WTC11 (cell line): ENCODE data around the gene PLPP4. TPM values are rescaled to one million over a fixed set of nuclear protein-coding genes. Genes with fewer than 3 reads are reported as not detected.

Experiments used
- ATAC-seq: fragments of 200-7000 bp; cut with Tn5 transposase; 2 replicates; pipeline ENCODE4 v1.10.0; 2021; ENCODE audit warnings: mild to moderate bottlenecking, moderate library complexity
- CTCF ChIA-PET: fragments of 300-600 bp; sonication (Branson Sonifier 250); formaldehyde crosslinking; loops from one replicate; lab custom pipeline; 2021; ENCODE audit warnings: antibody characterized with exemption; lab: Charles Lee
- POLR2A ChIA-PET: fragments of 350-600 bp; sonication (Branson Sonifier 250); formaldehyde crosslinking; loops from one replicate; lab custom pipeline; 2021; ENCODE audit warnings: antibody characterized with exemption; lab: Charles Lee
- DNase-seq: peaks from one replicate; pipeline ENCODE4 v3.0.0; 2021; ENCODE audit warnings: low spot score
- H3K27ac Mint-ChIP-seq: 2 replicates; pipeline ENCODE4 v1.8.0; 2021; ENCODE audit warnings: mixed read lengths
- H3K27me3 Mint-ChIP-seq: 2 replicates; pipeline ENCODE4 v1.8.0; 2021; ENCODE audit warnings: low read depth, mild to moderate bottlenecking, moderate library complexity, mixed read lengths
- H3K36me3 Mint-ChIP-seq: 2 replicates; pipeline ENCODE4 v1.8.0; 2021; ENCODE audit warnings: mixed read lengths
- H3K4me1 Mint-ChIP-seq: 2 replicates; pipeline ENCODE4 v1.8.0; 2022; ENCODE audit warnings: mixed read lengths
- H3K4me3 Mint-ChIP-seq: 2 replicates; pipeline ENCODE4 v1.8.0; 2021; ENCODE audit warnings: mild to moderate bottlenecking, moderate library complexity, mixed read lengths
- H3K9me3 Mint-ChIP-seq: 2 replicates; pipeline ENCODE4 v1.8.0; 2021; ENCODE audit warnings: mixed read lengths
- EMX1 ChIP-seq: fragments of 250-450 bp; sonication (Bioruptor Pico); IDR thresholded peaks from 2 replicates; pipeline ENCODE4 v1.8.0; 2021; ENCODE audit warnings: mild to moderate bottlenecking
- HMGA2 ChIP-seq: fragments of 250-450 bp; sonication (Bioruptor Pico); IDR thresholded peaks from 2 replicates; pipeline ENCODE4 v1.4.0; 2021; ENCODE audit warnings: mild to moderate bottlenecking, moderate library complexity
- MYBL2 ChIP-seq: sonication (generic); formaldehyde crosslinking; IDR thresholded peaks from 2 replicates; pipeline ENCODE4 v1.8.1; 2023; ENCODE audit warnings: mild to moderate bottlenecking, moderate library complexity, missing genetic modification reagents
- OVOL2 ChIP-seq: fragments of 250-450 bp; sonication (Bioruptor Pico); IDR thresholded peaks from 2 replicates; pipeline ENCODE4 v1.9.0; 2021; ENCODE audit warnings: mild to moderate bottlenecking, borderline replicate concordance
- RELA ChIP-seq: sonication (generic); formaldehyde crosslinking; IDR thresholded peaks from 2 replicates; pipeline ENCODE4 v1.8.1; 2022; ENCODE audit warnings: missing genetic modification reagents, mild to moderate bottlenecking, borderline replicate concordance
- RORB ChIP-seq: fragments of 250-450 bp; sonication (Bioruptor Pico); IDR thresholded peaks from 2 replicates; pipeline ENCODE4 v1.9.0; 2021; ENCODE audit warnings: mild to moderate bottlenecking
- SOX15 ChIP-seq: fragments of 250-450 bp; sonication (Bioruptor Pico); IDR thresholded peaks from 2 replicates; pipeline ENCODE4 v1.9.0; 2021; ENCODE audit warnings: mild to moderate bottlenecking
- ZNF121 ChIP-seq: sonication (generic); formaldehyde crosslinking; IDR thresholded peaks from 2 replicates; pipeline ENCODE4 v1.8.0; 2023; ENCODE audit warnings: missing genetic modification reagents
- ZNF219 ChIP-seq: sonication (generic); formaldehyde crosslinking; IDR thresholded peaks from 2 replicates; pipeline ENCODE4 v1.8.0; 2023; ENCODE audit warnings: missing genetic modification reagents, mild to moderate bottlenecking, borderline replicate concordance
- ZNF232 ChIP-seq: sonication (generic); formaldehyde crosslinking; IDR thresholded peaks from 2 replicates; pipeline ENCODE4 v1.8.0; 2022; ENCODE audit warnings: mild to moderate bottlenecking, missing genetic modification reagents
- ZNF263 ChIP-seq: sonication (generic); formaldehyde crosslinking; IDR thresholded peaks from 2 replicates; pipeline ENCODE4 v1.8.1; 2022; ENCODE audit warnings: low read depth, mild to moderate bottlenecking, moderate library complexity, missing genetic modification reagents
- total RNA-seq: library from RNA; stranded (reverse); gene quantifications from 3 replicates; pipeline ENCODE4 v1.2.3, GENCODE V29; 2021
- TF ChIP-seq, protein P1 (sequence below): fragments of 250-450 bp; sonication (Bioruptor Pico); IDR thresholded peaks from 2 replicates; pipeline ENCODE4 v1.9.0; 2021; ENCODE audit warnings: moderate library complexity, mild to moderate bottlenecking, inconsistent platforms, borderline replicate concordance
- TF ChIP-seq, protein P2 (sequence below): sonication (generic); formaldehyde crosslinking; IDR thresholded peaks from 2 replicates; pipeline ENCODE4 v1.8.1; 2023; ENCODE audit warnings: mild to moderate bottlenecking, missing genetic modification reagents
- TF ChIP-seq, protein P3 (sequence below): sonication (generic); formaldehyde crosslinking; IDR thresholded peaks from 2 replicates; pipeline ENCODE4 v1.8.1; 2023; ENCODE audit warnings: mild to moderate bottlenecking, missing genetic modification reagents, borderline replicate concordance
- TF ChIP-seq, protein P4 (sequence below): sonication (generic); formaldehyde crosslinking; IDR thresholded peaks from 2 replicates; pipeline ENCODE4 v1.8.1; 2022; ENCODE audit warnings: low read depth, mild to moderate bottlenecking, moderate library complexity, missing genetic modification reagents, borderline replicate concordance
- TF ChIP-seq, protein P5 (sequence below): fragments of 250-450 bp; sonication (Bioruptor Pico); IDR thresholded peaks from 2 replicates; pipeline ENCODE4 v1.8.0; 2021; ENCODE audit warnings: mild to moderate bottlenecking
- TF ChIP-seq, protein P6 (sequence below): sonication (generic); formaldehyde crosslinking; IDR thresholded peaks from 2 replicates; pipeline ENCODE4 v1.8.1; 2022; ENCODE audit warnings: mild to moderate bottlenecking, missing genetic modification reagents, moderate library complexity, borderline replicate concordance
- TF ChIP-seq, protein P7 (sequence below): sonication (generic); formaldehyde crosslinking; IDR thresholded peaks from 2 replicates; pipeline ENCODE4 v1.8.0; 2022; ENCODE audit warnings: mild to moderate bottlenecking, missing genetic modification reagents
- TF ChIP-seq, protein P8 (sequence below): sonication (generic); formaldehyde crosslinking; conservative IDR thresholded peaks from 2 replicates; pipeline ENCODE4 v1.8.1; 2022; ENCODE audit warnings: mild to moderate bottlenecking, missing genetic modification reagents

Gene PLPP4
- total RNA-seq, 1 experiment from 2014 or later = 0.15 TPM

DNA sequence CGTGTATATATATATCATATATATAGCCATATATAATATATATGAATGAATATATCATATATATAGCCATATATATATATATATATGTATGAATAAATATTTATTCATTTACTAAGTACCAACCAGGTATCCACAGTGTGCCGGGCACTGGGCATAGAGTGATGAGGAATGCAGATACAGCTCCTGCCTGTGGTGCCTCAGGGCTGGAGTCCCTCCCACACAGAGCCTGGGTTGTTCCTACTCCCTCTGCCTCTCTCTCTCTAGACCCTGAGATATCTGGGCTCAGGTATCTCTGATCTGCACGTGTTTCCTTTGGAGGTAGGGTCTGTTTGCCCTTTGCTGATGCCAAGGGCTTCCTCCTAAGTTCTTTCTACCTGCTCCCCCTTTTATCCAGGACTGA is 1.4 kb upstream of the PLPP4 start:
- Mint-ChIP-seq H3K9me3 (no peaks in the 10 kb centered on the region), H3K27me3 (peaks cover 67% of the 10 kb centered on the region), H3K4me3 (peak overlapping the region; percentile 86), H3K27ac (no peak overlapping the region), H3K4me1 (peaks cover 12% of the 10 kb centered on the region), H3K36me3 (no peaks in the 10 kb centered on the region)
- CTCF ChIA-PET = interaction anchor here (1.1 to 3.1 kb wide), 2 partner anchors 155 to 191 kb away, joined by 3 to 7 read pairs; no protein-coding TSS in a partner anchor
- no peak for DNase-seq
- no peak for TF ChIP-seq ZNF263 (CRISPR knock-in tag)
- TF ChIP-seq ZNF219 (CRISPR knock-in tag) = no peak
- no peak for TF ChIP-seq MYBL2 (CRISPR knock-in tag)
- TF ChIP-seq, protein P1, sequence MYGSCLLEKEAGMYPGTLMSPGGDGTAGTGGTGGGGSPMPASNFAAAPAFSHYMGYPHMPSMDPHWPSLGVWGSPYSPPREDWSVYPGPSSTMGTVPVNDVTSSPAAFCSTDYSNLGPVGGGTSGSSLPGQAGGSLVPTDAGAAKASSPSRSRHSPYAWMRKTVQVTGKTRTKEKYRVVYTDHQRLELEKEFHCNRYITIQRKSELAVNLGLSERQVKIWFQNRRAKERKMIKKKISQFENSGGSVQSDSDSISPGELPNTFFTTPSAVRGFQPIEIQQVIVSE (CRISPR knock-in tag) = no peak
- TF ChIP-seq, protein P2, sequence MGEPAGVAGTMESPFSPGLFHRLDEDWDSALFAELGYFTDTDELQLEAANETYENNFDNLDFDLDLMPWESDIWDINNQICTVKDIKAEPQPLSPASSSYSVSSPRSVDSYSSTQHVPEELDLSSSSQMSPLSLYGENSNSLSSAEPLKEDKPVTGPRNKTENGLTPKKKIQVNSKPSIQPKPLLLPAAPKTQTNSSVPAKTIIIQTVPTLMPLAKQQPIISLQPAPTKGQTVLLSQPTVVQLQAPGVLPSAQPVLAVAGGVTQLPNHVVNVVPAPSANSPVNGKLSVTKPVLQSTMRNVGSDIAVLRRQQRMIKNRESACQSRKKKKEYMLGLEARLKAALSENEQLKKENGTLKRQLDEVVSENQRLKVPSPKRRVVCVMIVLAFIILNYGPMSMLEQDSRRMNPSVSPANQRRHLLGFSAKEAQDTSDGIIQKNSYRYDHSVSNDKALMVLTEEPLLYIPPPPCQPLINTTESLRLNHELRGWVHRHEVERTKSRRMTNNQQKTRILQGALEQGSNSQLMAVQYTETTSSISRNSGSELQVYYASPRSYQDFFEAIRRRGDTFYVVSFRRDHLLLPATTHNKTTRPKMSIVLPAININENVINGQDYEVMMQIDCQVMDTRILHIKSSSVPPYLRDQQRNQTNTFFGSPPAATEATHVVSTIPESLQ = no peak
- TF ChIP-seq ZNF121 (CRISPR knock-in tag) = no peak
- TF ChIP-seq, protein P3, sequence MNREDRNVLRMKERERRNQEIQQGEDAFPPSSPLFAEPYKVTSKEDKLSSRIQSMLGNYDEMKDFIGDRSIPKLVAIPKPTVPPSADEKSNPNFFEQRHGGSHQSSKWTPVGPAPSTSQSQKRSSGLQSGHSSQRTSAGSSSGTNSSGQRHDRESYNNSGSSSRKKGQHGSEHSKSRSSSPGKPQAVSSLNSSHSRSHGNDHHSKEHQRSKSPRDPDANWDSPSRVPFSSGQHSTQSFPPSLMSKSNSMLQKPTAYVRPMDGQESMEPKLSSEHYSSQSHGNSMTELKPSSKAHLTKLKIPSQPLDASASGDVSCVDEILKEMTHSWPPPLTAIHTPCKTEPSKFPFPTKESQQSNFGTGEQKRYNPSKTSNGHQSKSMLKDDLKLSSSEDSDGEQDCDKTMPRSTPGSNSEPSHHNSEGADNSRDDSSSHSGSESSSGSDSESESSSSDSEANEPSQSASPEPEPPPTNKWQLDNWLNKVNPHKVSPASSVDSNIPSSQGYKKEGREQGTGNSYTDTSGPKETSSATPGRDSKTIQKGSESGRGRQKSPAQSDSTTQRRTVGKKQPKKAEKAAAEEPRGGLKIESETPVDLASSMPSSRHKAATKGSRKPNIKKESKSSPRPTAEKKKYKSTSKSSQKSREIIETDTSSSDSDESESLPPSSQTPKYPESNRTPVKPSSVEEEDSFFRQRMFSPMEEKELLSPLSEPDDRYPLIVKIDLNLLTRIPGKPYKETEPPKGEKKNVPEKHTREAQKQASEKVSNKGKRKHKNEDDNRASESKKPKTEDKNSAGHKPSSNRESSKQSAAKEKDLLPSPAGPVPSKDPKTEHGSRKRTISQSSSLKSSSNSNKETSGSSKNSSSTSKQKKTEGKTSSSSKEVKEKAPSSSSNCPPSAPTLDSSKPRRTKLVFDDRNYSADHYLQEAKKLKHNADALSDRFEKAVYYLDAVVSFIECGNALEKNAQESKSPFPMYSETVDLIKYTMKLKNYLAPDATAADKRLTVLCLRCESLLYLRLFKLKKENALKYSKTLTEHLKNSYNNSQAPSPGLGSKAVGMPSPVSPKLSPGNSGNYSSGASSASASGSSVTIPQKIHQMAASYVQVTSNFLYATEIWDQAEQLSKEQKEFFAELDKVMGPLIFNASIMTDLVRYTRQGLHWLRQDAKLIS (CRISPR knock-in tag) = no peak
- TF ChIP-seq RELA (CRISPR knock-in tag) = no peak
- TF ChIP-seq EMX1 = no peak
- TF ChIP-seq ZNF232 (CRISPR knock-in tag) = no peak
- TF ChIP-seq, protein P4, sequence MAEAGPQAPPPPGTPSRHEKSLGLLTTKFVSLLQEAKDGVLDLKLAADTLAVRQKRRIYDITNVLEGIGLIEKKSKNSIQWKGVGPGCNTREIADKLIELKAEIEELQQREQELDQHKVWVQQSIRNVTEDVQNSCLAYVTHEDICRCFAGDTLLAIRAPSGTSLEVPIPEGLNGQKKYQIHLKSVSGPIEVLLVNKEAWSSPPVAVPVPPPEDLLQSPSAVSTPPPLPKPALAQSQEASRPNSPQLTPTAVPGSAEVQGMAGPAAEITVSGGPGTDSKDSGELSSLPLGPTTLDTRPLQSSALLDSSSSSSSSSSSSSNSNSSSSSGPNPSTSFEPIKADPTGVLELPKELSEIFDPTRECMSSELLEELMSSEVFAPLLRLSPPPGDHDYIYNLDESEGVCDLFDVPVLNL (CRISPR knock-in tag) = no peak
- TF ChIP-seq, protein P5, sequence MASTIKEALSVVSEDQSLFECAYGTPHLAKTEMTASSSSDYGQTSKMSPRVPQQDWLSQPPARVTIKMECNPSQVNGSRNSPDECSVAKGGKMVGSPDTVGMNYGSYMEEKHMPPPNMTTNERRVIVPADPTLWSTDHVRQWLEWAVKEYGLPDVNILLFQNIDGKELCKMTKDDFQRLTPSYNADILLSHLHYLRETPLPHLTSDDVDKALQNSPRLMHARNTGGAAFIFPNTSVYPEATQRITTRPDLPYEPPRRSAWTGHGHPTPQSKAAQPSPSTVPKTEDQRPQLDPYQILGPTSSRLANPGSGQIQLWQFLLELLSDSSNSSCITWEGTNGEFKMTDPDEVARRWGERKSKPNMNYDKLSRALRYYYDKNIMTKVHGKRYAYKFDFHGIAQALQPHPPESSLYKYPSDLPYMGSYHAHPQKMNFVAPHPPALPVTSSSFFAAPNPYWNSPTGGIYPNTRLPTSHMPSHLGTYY (CRISPR knock-in tag) = no peak
- TF ChIP-seq, protein P6, sequence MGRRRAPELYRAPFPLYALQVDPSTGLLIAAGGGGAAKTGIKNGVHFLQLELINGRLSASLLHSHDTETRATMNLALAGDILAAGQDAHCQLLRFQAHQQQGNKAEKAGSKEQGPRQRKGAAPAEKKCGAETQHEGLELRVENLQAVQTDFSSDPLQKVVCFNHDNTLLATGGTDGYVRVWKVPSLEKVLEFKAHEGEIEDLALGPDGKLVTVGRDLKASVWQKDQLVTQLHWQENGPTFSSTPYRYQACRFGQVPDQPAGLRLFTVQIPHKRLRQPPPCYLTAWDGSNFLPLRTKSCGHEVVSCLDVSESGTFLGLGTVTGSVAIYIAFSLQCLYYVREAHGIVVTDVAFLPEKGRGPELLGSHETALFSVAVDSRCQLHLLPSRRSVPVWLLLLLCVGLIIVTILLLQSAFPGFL (CRISPR knock-in tag) = no peak
- ATAC-seq = no peak
- POLR2A ChIA-PET = no interaction called here

DNA sequence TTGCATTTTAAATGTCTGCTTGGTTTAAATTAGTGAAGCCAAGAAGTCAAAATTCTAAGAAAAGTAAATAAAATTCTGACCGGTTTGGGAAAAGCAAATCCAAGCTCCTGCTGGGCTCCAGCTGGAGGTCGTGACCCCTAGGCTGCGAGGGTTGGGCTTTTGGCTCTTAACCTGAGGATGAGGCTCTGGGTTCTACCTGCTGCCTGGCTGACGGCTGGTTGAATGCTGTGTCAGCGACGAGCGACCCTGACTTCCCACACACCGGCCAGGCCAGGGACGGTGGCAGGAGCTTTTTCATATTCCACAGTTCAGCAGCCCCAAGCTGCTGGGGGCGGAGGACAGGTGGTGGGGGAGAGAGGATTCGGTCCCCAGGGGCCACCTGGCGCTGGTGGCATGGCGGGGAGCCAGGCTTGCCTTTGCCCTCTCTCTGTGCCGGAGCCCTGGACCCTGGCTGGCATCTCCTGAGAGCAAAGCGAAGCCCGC is 843 bp upstream of the PLPP4 start:
- ATAC-seq (peak; percentile 61), DNase-seq (peak; percentile 40)
- Mint-ChIP-seq H3K4me1 (peaks cover 12% of the 10 kb centered on the region), H3K9me3 (no peaks in the 10 kb centered on the region), H3K4me3 (peak overlapping the region; percentile 86), H3K36me3 (no peaks in the 10 kb centered on the region), H3K27ac (no peak overlapping the region), H3K27me3 (peaks cover 72% of the 10 kb centered on the region)
- ChIA-PET POLR2A (no interaction called here), CTCF (interaction anchor here (1.1 to 3.1 kb wide), 3 partner anchors 33 to 190 kb away, joined by 3 to 7 read pairs (median 5); no protein-coding TSS in a partner anchor)
- TF ChIP-seq, protein P7, sequence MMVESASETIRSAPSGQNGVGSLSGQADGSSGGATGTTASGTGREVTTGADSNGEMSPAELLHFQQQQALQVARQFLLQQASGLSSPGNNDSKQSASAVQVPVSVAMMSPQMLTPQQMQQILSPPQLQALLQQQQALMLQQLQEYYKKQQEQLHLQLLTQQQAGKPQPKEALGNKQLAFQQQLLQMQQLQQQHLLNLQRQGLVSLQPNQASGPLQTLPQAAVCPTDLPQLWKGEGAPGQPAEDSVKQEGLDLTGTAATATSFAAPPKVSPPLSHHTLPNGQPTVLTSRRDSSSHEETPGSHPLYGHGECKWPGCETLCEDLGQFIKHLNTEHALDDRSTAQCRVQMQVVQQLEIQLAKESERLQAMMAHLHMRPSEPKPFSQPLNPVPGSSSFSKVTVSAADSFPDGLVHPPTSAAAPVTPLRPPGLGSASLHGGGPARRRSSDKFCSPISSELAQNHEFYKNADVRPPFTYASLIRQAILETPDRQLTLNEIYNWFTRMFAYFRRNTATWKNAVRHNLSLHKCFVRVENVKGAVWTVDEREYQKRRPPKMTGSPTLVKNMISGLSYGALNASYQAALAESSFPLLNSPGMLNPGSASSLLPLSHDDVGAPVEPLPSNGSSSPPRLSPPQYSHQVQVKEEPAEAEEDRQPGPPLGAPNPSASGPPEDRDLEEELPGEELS = no peak
- TF ChIP-seq SOX15 (CRISPR knock-in tag) (no peak), HMGA2 (CRISPR knock-in tag) (no peak), OVOL2 (CRISPR knock-in tag) (no peak), RORB (CRISPR knock-in tag) (no peak)
- TF ChIP-seq, protein P8, sequence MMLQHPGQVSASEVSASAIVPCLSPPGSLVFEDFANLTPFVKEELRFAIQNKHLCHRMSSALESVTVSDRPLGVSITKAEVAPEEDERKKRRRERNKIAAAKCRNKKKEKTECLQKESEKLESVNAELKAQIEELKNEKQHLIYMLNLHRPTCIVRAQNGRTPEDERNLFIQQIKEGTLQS (CRISPR knock-in tag) = no peak
